Right renal cortex interstitium (tissue), 3 donors: Measurements from ENCODE around the gene PSD2. TPM values are rescaled to one million over a fixed set of nuclear protein-coding genes. Genes with fewer than 3 reads are reported as not detected.
A peak's percentile ranks its signal among the peaks of the same experiment; 100 is the strongest.

Experiments
- DNase-seq, 3 donors: peaks; one replicate each; pipeline ENCODE4 v3.0.0-alpha.2; 2013; ENCODE audit warnings: low read depth in 3 of 3, low spot score in 2 of 3
- polyA plus RNA-seq, 3 donors: library from polyadenylated mRNA; unstranded; fragments of 120-200 nt; gene quantifications; one replicate each; pipeline ENCODE4 v1.2.1, GENCODE V29; 2013; ENCODE audit not compliant: insufficient read length in 3 of 3

PSD2 gene
- polyA plus RNA-seq, 3 donors = 1.3 to 2.2 (median 1.6) TPM

DNA sequence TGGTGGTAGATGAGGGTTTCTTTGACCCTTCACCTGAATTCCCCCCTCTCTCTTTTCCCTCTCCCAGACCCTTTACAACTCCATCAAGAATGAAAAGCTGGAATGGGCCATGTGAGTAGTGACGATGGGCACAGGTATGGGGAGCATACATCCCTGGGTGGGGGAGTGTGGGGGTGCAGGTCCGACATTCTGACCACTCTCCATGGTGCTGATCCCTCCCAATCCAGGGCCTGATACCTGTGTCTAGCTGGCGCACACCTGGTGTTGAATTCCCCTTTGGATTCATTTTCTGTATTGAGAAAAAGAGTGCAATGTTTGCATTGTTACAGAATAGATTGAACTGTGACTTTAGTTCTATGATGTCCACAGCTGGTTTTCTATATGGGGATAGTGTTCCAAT is 40.0 kb downstream of the PSD2 start:
- no peak for DNase-seq

DNA sequence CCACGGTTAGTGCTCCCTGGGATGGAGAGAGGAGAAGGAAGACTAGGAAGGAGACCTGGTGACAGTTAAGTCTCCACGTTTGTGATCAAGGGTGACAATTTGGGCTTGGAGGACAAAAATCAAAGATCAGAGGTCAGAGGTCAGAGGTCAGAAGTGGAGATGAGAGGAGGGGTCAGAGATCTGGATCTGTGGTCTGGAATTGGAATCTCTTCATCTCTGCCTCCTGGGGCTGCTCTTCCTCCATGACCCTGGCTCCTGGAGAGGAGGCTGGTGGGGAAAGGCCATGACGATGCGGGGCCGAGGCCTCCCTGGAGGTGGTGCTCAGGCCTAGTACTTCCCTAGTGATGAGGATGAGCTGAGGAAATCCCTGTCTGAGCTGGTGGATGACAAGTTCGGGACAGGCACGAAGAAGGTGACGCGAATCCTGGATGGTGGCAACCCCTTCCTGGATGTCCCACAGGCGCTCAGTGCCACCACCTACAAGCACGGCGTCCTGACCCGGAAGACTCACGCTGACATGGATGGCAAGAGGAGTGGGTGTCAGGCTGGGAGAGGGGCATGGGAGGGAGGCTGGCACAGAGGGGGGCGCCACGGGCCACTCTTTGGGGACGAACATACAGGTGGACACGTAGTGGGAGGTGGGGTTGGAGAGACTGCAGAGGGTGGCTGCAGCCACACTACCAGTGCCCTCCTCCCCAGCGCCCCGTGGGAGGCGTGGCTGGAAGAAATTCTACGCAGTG is 41.0 kb downstream of the PSD2 start:
- DNase-seq = no peak

DNA sequence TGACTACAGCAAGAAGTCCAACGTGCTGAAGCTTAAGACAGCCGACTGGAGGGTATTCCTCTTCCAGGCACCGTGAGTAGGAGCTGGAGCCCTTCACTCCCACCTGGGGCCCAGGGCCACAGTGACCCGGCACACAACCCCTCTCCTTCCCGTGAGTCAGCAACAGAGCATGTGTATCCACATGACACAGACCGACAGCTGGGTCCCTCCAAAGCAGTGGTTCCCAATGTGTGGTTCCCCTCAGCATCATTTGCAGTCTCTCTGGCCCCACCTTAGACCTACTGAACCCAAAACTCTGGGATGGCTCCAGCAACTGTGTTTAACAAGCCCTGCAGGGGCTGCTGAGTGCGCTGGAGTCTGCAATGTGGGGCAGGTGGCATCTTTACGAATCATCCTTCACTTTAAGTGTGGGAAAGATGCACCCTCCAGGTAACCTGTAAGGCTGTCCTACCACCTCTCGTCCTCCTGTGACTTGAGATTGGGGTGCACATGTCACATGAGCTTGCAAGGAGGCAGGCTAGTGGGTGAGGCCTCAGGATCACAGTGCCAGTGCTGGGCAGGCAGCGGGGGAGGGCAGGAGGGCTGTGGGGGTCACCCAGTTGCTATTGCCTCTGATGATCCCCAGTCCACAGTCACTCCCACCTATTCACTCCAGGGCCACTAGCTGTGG is 42.2 kb downstream of the PSD2 start:
- DNase-seq = no peak

DNA sequence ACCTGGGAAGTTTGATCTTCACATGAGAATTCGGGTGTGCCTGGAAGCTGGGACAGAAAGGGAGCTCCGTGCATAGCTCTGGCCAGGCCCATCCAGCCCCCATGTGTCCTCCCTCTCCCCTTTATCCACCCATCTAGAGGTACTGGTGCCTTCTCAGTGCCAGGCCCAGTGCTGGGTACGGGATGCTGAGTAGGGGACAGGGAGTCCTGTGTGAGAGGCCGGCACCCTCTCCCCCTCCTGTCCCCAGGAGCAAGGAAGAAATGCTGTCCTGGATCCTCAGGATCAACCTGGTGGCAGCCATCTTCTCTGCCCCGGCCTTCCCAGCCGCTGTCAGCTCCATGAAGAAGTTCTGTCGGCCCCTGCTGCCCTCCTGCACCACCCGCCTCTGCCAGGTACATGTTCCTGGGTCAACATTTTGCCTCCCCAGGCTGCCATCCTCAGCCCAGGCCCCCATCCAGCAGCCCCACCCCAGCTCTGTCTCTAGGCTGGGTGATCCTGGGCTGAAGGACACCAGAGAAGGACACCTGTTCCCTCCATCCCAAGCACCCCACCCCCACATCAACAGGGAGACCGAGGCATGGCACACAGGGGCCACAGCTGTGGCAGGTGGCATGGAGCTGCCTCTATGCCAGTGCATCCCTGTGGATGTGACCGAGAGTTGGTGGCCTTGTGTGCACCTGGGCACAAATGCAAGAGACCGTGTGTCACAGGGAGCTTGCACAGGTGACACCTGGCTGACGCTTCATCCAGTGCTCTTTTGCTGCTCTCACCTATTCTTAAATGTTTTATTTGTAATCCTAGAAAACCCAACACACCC is 43.0 kb downstream of the PSD2 start:
- DNase-seq = no peak

DNA sequence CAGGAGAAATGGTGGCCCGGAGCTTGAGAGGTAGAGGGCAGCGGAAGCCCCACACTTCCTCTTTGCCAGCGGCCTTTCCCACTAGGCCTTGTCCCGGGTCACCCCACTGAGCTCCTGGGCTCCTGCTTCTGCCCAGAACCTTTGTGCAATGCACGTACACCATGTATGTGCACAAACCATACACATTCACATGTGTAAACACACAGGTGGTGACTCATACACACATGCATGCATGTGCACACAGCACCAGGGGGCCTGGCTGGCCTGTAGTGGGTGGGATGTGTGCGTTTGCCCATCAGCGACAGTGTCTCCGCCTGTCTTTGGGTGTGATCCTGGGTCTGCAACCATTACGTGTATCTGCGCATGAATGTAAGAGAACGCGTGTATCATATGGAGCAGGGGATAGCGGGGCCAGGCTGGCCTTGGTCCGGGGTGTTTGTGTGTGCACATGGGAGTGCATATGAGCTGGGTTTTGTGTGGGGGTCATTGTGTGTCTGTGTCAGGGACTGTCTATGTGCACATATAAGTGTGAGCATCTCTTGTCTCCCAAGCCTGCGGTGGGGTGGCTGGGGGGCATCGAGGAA is 43.7 kb downstream of the PSD2 start:
- no peak for DNase-seq

DNA sequence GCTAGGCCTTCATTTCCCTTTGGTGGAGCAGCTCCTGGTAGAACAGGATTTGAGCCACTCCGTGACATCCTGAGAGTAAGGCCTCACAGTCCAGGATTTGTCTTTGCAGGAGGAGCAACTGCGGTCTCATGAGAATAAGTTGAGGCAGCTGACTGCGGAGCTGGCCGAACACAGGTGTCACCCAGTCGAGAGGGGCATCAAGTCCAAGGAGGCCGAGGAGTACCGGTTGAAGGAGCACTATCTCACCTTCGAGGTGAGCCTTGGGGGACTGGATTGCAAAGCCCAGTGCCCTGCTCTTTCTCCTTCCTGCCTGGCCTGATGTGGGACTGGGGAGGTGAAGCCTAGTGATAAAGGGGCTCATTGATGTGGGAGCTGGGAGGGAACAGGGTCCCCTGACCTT is 44.3 kb downstream of the PSD2 start:
- DNase-seq = no peak

DNA sequence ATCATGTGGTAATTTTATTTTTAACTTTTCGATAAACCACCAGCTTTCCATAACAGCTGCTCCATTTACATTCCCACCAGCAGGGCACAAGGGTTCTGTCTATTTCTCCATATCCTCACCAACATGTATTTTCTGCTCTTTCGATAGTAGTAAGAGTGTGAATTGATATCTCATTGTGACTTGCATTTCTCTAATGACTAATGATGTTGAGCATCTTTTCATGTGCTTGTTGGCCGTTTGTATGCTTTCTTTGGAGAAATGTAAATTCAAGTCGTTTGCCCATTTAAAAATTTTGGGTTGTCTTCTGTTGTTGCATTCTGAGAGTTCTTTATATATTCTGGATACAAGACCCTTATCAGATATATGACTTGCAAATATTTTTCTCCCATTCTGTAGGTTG is 45.9 kb downstream of the PSD2 start:
- no peak for DNase-seq

DNA sequence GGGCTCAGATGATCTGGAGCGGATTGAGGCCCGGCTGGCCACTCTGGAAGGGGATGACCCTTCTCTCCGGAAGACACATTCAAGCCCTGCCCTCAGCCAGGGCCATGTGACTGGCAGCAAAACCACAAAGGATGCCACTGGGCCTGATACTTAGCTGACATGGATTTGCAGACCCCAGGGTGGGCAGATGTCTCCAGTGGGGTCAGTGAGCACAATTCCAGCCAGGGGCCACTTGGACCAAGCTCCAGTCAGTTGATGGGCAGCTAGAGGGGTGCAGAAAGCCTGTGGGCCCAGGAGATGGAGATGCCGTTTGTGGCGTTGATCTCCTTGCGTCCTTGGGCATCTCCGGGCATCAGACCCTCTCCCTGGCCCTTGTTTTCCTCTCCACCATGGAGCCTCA is 46.7 kb downstream of the PSD2 start:
- no peak for DNase-seq

DNA sequence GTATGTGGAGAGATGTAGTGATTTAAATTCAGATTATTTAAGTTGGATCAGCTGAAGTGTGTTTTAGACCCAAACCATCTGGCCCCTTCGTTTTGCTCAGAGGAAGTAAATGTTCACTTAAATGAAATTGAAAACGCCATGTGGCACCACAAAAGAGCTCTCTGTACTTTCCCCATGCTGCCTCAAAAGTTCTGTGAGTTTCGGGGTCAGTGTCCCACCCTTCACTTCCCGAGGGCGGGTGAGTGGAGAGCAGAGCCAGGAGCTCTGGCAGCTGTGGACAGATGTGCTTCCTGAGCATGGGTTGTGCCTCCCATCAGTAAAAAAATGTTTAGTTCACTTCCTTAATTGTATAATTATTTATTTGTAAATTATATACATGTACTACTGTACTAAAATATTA is 48.4 kb downstream of the PSD2 start:
- no peak for DNase-seq

DNA sequence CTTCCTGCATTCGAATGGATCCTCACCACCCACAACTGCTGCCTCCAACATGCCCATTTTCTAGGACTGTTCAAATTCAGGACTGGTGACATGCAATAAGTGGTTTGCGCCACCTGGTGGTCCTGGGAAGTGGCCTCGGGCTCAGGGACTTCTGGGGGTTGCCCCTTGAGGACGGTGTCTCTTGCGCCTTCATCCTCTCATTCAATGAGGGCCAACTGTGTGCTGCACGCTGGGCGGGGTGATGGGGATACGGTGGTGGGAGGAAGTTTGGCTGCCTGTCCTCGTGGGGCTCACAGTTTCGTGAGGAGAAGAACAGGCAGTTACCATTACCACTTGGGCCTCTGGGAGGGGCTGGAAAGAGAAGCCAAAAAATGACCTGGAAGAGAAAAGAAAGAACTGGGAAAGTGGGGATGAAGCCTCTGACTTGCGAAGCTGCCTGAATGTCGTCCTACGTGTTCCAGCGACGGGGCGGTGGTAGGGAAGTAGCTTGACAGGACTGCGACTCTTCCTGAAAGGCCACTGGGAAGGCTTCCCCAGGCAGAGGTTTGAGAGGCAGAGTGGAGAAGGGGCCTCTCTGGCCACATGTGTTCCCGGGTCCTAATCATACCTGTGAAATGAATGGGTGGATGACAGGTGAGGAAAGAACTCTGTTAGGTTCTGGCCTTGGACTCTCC is 49.0 kb downstream of the PSD2 start:
- DNase-seq = peak in 1 of 3 donors; percentile 41

DNA sequence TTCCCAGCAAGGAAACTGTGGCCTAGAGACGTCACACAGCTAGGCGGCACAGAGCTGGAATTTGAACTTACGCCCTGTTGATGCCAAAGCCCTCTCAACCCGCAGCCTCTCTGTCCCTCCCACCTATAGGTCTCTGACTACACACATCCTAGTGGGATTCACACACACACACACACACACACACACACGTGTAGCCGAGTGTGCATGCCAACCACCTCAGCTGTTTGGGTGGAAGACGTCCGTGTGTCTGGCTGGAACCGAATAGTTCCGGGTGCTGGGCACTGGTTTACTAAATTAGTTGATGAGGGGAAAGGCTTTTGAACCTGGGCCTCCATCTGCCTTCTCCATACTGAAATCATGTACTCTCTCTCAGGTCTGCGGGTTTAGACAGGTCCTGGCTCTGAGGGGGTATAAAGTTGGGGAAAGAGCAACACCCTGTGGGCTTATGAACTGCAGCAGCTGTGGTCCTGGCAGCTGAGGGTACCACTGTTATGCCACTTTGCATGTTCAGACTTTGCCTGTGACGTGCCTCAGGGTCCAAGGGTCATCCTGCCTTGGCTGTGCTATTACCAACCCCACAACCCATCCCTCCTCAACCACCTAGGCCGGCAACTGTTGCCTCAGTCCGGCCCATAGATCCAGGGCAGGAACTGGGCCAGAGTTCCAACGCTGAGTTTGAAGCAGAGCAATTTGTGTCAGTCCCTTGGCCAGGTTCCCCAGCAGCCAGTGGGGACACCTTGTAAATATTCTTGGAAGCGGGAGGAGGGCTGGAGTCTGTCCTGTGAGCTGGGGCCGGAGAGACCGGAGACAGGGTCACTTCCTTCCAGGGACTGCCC is 50.5 kb downstream of the PSD2 start:
- DNase-seq = no peak

DNA sequence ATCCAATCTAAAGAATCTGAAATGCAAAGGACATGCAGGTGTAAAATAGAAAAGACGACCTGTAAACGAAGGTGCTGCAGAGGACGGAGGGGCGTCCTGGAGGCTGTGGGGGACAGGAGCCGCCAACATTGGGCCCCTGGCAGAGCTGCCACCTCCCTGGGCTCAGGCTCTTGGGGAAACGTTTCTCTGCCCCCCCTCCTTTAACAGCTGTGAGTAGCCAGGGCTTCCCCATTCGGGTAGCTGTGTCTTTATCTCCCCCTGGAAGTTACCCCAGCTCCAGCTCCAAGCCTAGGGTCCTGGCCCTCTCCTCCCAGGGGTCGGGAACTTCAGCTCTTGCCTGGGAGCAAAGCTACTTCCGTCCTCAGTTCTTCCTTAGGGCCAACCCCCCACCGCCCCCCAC is 51.5 kb downstream of the PSD2 start:
- no peak for DNase-seq

DNA sequence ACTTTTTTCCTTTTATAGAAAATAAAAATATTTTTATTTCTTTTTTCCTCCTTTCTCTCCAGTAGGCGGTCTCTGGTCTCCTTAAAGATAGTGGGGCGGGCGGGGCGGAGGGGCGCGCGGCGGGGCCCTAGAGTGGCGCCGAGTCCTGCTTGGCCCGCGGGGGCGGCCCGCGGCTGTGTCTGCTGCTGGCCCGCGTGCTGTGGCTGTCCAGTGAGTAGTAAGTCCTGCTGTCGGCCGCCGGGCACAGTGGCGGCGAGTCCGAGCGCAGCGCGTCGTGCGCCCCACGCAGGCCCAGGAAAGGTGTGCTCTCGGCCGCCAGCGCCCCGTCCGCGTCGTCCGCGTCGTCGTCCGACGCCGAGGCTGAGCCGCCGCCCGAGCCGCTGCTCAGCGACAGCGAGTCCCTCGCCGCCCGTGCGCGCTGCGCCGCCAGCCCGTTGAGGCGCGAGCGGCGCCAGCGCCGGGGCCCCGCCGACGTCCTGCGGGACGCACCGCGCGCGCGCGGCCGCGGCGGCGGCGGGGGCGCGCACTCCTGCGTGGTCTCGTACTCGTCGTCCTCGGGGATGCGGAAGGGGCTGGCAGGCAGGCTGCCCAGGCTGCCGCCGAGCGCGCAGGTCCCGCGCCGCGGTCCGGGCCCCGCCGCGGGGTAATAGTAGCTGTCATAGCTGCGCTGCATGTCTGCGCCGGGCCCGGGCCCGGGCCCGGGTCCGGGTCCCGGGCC is 52.3 kb downstream of the PSD2 start:
- DNase-seq = peak in 2 of 3 donors; percentile 53 to 57

DNA sequence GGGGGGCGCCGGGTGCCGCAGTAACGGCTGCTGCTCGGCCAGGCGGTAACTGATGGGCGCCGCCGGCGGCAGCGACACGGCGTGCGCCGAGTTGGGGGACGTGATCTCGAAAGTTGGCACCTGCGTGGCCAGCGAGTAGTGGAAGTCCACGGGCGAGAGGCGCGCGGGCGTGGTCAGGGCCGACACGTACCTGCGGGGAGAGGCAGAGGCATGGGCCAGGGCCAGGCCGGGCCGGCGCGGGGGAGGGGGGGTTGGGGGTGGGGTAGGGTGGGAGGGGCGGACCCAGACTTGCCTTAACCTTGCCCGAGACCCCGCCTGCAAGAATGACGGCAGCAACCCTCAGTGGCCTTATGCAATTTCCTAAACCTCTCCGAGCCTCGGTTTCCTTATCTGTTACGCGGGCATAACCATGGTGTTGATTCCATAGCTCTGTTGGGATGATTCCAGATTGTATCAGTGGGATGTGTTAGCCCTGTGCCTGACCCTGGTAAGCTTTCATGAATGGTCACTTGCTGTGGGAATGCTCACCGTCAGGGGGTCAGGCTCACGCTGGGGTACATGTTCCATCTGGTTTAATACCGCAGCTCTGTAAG is 53.0 kb downstream of the PSD2 start:
- DNase-seq = no peak

DNA sequence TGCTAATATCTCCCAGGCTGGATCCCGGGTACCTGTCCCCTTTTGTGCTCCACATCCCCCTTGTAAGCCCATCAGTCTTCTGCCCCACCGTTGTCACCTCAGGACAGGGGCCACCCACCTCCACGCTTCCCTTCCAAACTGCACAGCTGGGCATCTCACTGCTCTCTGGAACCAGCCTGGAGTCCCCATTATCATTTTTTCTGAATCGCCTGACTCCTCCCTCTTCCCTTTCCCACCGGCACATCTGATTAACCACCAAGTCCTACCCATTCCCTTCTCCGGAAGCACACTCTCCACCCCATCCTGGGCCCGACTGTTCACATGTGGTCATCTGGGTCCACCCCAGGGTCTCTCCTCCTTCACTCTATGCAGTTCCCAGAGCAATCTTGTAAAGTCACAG is 53.9 kb downstream of the PSD2 start:
- no peak for DNase-seq

DNA sequence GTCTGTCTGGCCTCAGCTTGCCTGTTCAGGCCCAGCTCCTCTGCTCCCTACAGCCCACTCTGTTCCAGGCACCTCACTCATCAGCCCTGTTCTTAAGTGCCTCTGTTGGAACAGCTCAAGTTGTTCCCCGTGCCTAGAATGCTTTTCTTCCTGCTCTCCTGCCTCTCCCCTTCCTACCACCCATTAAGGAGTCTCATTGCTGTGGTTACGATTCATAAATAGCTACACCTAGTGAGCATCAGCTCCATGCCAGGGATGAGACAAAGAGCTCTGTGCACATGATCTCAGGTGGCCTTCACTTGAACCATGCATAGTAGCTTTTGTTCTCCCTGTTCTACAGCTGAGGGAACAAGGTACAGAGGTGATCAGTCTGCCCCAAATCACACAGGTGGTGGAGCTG is 54.3 kb downstream of the PSD2 start:
- DNase-seq = no peak

DNA sequence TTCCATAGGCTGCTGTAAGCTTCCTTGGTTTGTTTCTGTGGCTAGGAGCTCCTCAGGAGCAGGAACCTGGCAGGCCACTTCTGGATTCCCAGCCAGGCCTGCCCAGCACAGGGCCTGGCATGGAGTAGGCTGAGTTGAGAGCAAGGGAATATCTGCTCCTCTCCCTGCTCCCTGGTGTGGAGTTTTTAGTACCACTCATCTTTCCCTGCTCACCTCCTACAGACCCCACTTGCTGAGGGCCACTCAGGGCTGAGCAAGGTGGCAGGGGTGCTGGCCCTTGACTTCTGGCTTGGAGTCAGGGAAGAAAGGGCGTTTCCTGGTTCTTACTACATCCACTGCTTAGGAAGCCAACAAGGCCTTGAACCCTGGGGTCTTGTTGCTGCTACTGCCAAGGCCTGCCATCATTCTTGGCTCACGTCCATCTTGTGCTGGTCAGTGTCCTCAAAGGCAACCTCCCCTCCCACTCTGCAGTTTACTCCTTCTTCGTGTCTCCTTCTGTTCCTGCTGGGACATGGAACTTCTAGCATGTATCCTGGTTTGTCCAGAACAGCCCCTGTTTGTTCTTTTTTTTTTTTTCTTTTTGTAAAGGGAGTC is 54.9 kb downstream of the PSD2 start:
- DNase-seq = no peak

DNA sequence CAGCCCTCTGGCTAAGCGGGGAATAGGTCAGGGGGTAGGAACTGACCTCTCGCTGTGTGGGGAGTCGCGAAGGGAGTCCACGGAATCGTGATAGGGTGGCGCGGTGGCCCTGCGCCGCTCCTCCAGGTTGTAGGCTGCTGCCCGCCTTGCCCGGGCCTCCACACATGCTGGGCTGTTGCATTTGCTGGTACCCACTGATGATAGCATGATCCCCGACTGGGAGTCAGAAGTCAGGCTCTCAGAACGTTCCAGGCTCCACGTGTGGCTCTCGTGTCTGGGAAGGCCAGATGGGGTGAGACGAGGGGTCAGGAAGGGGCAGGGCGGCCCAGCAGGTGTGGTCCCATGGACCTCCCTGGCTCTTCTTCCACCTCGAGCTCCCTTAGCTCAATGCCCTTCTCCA is 56.0 kb downstream of the PSD2 start:
- DNase-seq = no peak
